Smooth muscle cell of the brain vasculature (primary cell): ENCODE measurements around the gene ANXA2R.
A peak's percentile ranks its signal among the peaks of the same experiment; 100 is the strongest.

ENCODE experiments used
- DNase-seq: peaks from one replicate; pipeline ENCODE4 v3.0.0-alpha.2; 2012; ENCODE audit warnings: low read depth, low spot score

The ANXA2R gene

DNA sequence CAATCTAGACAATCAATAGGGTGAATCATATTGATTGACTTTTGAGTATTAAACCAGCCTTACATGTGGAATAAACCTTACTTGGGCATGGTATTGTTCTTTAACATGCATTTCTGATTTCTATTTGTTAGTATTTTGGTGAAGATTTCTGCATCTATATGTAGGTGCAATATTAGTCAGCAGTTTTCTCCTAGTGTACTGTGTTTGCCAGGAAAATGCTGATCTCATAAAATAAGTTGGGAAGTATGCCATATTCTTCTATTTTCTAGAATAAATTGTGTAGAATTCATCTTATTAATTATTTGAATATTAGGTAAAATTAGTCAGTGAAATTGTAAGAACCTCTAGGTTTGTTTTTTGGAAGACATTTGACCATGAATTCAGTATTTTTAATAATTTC lies 38.4 kb downstream of the ANXA2R start:
- no peak for DNase-seq

- DNase-seq, result no peak
Measured at GRCh38 chr5:43000914-43001313, 39.2 kb downstream of the ANXA2R start.

- no peak for DNase-seq
Measured at GRCh38 chr5:43000111-43000840, 39.8 kb downstream of the ANXA2R start.

DNA sequence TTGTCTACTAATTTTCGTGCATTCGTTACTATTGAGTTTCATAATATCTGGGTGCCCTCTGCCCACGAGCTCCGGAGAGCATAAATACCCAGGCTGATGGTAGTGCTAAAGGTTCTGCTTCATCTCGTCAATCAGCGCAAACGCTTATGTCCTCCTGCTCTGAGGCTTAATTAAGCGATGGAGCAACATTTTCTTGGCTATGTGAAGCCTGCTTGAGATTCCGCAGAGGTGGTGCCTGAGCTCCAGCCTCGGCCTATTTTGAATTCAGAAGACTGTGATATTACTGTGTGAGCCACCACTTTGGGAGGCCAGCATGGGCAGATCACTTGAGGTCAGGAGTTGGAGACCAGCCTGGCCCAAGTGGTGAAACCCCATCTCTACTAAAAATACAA lies 44.8 kb downstream of the ANXA2R start:
- DNase-seq, result no peak

GRCh38 chr5:42994555-42995359 lies 45.4 kb downstream of the ANXA2R start:
- peak; percentile 89 for DNase-seq

GRCh38 chr5:42994246-42994554 lies 45.9 kb downstream of the ANXA2R start:
- DNase-seq, result no peak

GRCh38 chr5:42993516-42994245 lies 46.4 kb downstream of the ANXA2R start:
- DNase-seq, result no peak

- no peak for DNase-seq
Measured at GRCh38 chr5:42992088-42992879, 47.8 kb downstream of the ANXA2R start.

- DNase-seq, result no peak
Measured at GRCh38 chr5:42991404-42992087, 48.6 kb downstream of the ANXA2R start.

- no peak for DNase-seq
Measured at GRCh38 chr5:42990892-42991291, 49.2 kb downstream of the ANXA2R start.
